Endothelial cell (in vitro differentiated cells): Measurements from ENCODE around the gene DLGAP1. TPM values are rescaled to one million over a fixed set of nuclear protein-coding genes. Genes with fewer than 3 reads are reported as not detected.

Source experiments
- DNase-seq: peaks from one replicate; pipeline ENCODE4 v3.0.0; 2021; ENCODE audit warnings: low spot score
- H3K27ac Mint-ChIP-seq: one replicate; pipeline ENCODE4 v1.8.0; 2021; ENCODE audit warnings: mixed read lengths, inconsistent platforms; ENCODE audit not compliant: unreplicated experiment
- H3K27me3 Mint-ChIP-seq: one replicate; pipeline ENCODE4 v1.8.0; 2021; ENCODE audit warnings: mild to moderate bottlenecking, moderate library complexity, mixed read lengths, inconsistent platforms; ENCODE audit not compliant: unreplicated experiment
- H3K36me3 Mint-ChIP-seq: one replicate; pipeline ENCODE4 v1.8.0; 2021; ENCODE audit warnings: mild to moderate bottlenecking, low read depth, mixed read lengths, inconsistent platforms; ENCODE audit not compliant: unreplicated experiment
- H3K4me1 Mint-ChIP-seq: one replicate; pipeline ENCODE4 v1.8.0; 2021; ENCODE audit warnings: mild to moderate bottlenecking, mixed read lengths, inconsistent platforms; ENCODE audit not compliant: unreplicated experiment
- H3K4me3 Mint-ChIP-seq: one replicate; pipeline ENCODE4 v1.8.0; 2021; ENCODE audit warnings: mild to moderate bottlenecking, mixed read lengths, inconsistent platforms; ENCODE audit not compliant: unreplicated experiment
- H3K9me3 Mint-ChIP-seq: one replicate; pipeline ENCODE4 v1.8.0; 2021; ENCODE audit warnings: mixed read lengths, inconsistent platforms; ENCODE audit not compliant: unreplicated experiment
- CTCF ChIP-seq: fragments of 200-600 bp; sonication (generic); IDR thresholded peaks from one replicate; pipeline ENCODE4 v1.5.0; 2021; ENCODE audit warnings: antibody characterized with exemption; ENCODE audit not compliant: unreplicated experiment
- total RNA-seq: library from RNA; stranded (reverse); fragmentation: NEBNext Ultra II Directional; extraction: Animal tissue kit (Norgen Biotek cat#: 25700); gene quantifications from one replicate; pipeline ENCODE4 v1.2.1, GENCODE V29; 2021; ENCODE audit not compliant: unreplicated experiment

The DLGAP1 gene
- total RNA-seq, 1 donor from 2014 or later, result 1.8 TPM

- no peaks in the 10 kb centered on the region for H3K9me3 Mint-ChIP-seq
- H3K27ac Mint-ChIP-seq, result no peak overlapping the region
- DNase-seq, result no peak
- no peaks in the 10 kb centered on the region for H3K27me3 Mint-ChIP-seq
- no peak for TF ChIP-seq CTCF
- H3K4me1 Mint-ChIP-seq, result no peaks in the 10 kb centered on the region
- no peak overlapping the region for H3K4me3 Mint-ChIP-seq
- H3K36me3 Mint-ChIP-seq, result no peaks in the 10 kb centered on the region
Measured at GRCh38 chr18:3902676-3903075, 552.4 kb downstream of the DLGAP1 start.

GRCh38 chr18:3901811-3902210, 553.3 kb downstream of the DLGAP1 start:
- Mint-ChIP-seq H3K4me3 (no peak overlapping the region), H3K9me3 (no peaks in the 10 kb centered on the region), H3K4me1 (no peaks in the 10 kb centered on the region), H3K27ac (no peak overlapping the region), H3K27me3 (no peaks in the 10 kb centered on the region), H3K36me3 (no peaks in the 10 kb centered on the region)
- DNase-seq, result no peak
- no peak for TF ChIP-seq CTCF

GRCh38 chr18:3901042-3901441, 554.1 kb downstream of the DLGAP1 start:
- H3K27ac Mint-ChIP-seq, result no peak overlapping the region
- H3K27me3 Mint-ChIP-seq, result no peaks in the 10 kb centered on the region
- H3K4me1 Mint-ChIP-seq, result no peaks in the 10 kb centered on the region
- no peaks in the 10 kb centered on the region for H3K9me3 Mint-ChIP-seq
- DNase-seq, result no peak
- no peak for TF ChIP-seq CTCF
- H3K4me3 Mint-ChIP-seq, result no peak overlapping the region
- H3K36me3 Mint-ChIP-seq, result no peaks in the 10 kb centered on the region

- Mint-ChIP-seq H3K27me3 (no peaks in the 10 kb centered on the region), H3K27ac (no peak overlapping the region), H3K36me3 (no peaks in the 10 kb centered on the region), H3K9me3 (no peaks in the 10 kb centered on the region), H3K4me1 (no peaks in the 10 kb centered on the region), H3K4me3 (no peak overlapping the region)
- no peak for DNase-seq
- TF ChIP-seq CTCF, result no peak
Measured at GRCh38 chr18:3900327-3900726, 554.8 kb downstream of the DLGAP1 start.

GRCh38 chr18:3898861-3899613, 556.1 kb downstream of the DLGAP1 start:
- Mint-ChIP-seq H3K27me3 (no peaks in the 10 kb centered on the region), H3K4me3 (no peak overlapping the region), H3K27ac (no peak overlapping the region), H3K9me3 (no peaks in the 10 kb centered on the region), H3K4me1 (no peaks in the 10 kb centered on the region), H3K36me3 (no peaks in the 10 kb centered on the region)
- no peak for DNase-seq
- TF ChIP-seq CTCF, result no peak
